Activated naive CD4-positive, alpha-beta T cell treated with anti-CD3 and anti-CD28 coated beads, Interleukin-2, amount 10 ng/mL, durations not matched to agents 7 days and 5 days (primary cell): ENCODE data around the gene IMMP2L.

Experiments
- CTCF ChIA-PET: fragments of 350-600 bp; sonication (Branson Sonifier 250); formaldehyde crosslinking; loops from one replicate; lab custom pipeline; 2021; ENCODE audit warnings: antibody characterized with exemption; lab: Charles Lee
- DNase-seq: peaks from one replicate; pipeline ENCODE4 v3.0.0-alpha.2; 2020
- H3K27ac Mint-ChIP-seq: one replicate; pipeline ENCODE4 v1.8.0; 2021; ENCODE audit warnings: mild to moderate bottlenecking, moderate library complexity, mixed read lengths
- H3K27me3 Mint-ChIP-seq: one replicate; pipeline ENCODE4 v1.8.0; 2021; ENCODE audit warnings: mild to moderate bottlenecking, mixed read lengths
- H3K36me3 Mint-ChIP-seq: one replicate; pipeline ENCODE4 v1.8.0; 2021; ENCODE audit warnings: mixed read lengths
- H3K4me1 Mint-ChIP-seq: one replicate; pipeline ENCODE4 v1.8.0; 2021; ENCODE audit warnings: mixed read lengths
- H3K4me3 Mint-ChIP-seq: one replicate; pipeline ENCODE4 v1.8.0; 2021; ENCODE audit warnings: mild to moderate bottlenecking, moderate library complexity, mixed read lengths
- H3K9me3 Mint-ChIP-seq: one replicate; pipeline ENCODE4 v1.8.0; 2021; ENCODE audit warnings: mixed read lengths

IMMP2L gene

GRCh38 chr7:111229181-111229740 lies 333.0 kb downstream of the IMMP2L start:
- Mint-ChIP-seq H3K27ac (no peak overlapping the region), H3K4me3 (no peak overlapping the region), H3K9me3 (no peaks in the 10 kb centered on the region), H3K4me1 (peaks cover 7% of the 10 kb centered on the region), H3K36me3 (no peaks in the 10 kb centered on the region), H3K27me3 (no peaks in the 10 kb centered on the region)
- no peak for DNase-seq
- CTCF ChIA-PET, result no interaction called here

- Mint-ChIP-seq H3K36me3 (no peaks in the 10 kb centered on the region), H3K27ac (no peak overlapping the region), H3K27me3 (no peaks in the 10 kb centered on the region), H3K4me1 (peaks cover 7% of the 10 kb centered on the region), H3K4me3 (no peak overlapping the region), H3K9me3 (no peaks in the 10 kb centered on the region)
- no peak for DNase-seq
- CTCF ChIA-PET, result no interaction called here
Observed at GRCh38 chr7:111228437-111228836, 333.9 kb downstream of the IMMP2L start.

DNA sequence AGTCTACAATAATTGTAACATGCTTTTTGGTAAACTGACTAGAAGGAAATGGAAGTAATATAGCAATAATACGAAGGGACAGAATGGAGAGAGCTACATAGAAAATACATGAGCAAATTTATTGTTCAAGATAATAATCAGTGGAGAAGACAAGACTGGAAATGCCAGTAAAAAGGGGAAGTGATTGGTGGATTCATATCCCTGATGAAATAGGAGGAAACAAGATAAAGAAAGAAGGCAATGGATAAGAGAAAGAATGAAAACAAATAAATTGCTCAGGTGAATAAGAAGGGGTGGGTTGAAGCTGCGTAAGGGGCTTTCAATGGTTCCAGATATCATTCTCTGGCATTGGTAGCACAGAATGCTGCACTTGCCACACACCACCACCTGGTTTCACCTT lies 335.5 kb downstream of the IMMP2L start:
- no peak overlapping the region for H3K27ac Mint-ChIP-seq
- no peaks in the 10 kb centered on the region for H3K27me3 Mint-ChIP-seq
- no peak for DNase-seq

GRCh38 chr7:111224354-111225231 lies 337.7 kb downstream of the IMMP2L start:
- no peak overlapping the region for H3K4me3 Mint-ChIP-seq
- no peaks in the 10 kb centered on the region for H3K36me3 Mint-ChIP-seq
- H3K9me3 Mint-ChIP-seq, result no peaks in the 10 kb centered on the region
- no peak overlapping the region for H3K27ac Mint-ChIP-seq
- no peaks in the 10 kb centered on the region for H3K4me1 Mint-ChIP-seq
- H3K27me3 Mint-ChIP-seq, result no peaks in the 10 kb centered on the region
- CTCF ChIA-PET, result no interaction called here
- no peak for DNase-seq

More for the DNA sequence above, 335.5 kb downstream of the IMMP2L start:
- Mint-ChIP-seq H3K4me3 (no peak overlapping the region), H3K9me3 (no peaks in the 10 kb centered on the region), H3K36me3 (no peaks in the 10 kb centered on the region), H3K4me1 (no peaks in the 10 kb centered on the region)
- CTCF ChIA-PET, result no interaction called here

GRCh38 chr7:111223802-111224253 lies 338.5 kb downstream of the IMMP2L start:
- no peaks in the 10 kb centered on the region for H3K36me3 Mint-ChIP-seq
- H3K4me3 Mint-ChIP-seq, result no peak overlapping the region
- no peak overlapping the region for H3K27ac Mint-ChIP-seq
- no peak for DNase-seq
- H3K4me1 Mint-ChIP-seq, result no peaks in the 10 kb centered on the region
- no peaks in the 10 kb centered on the region for H3K27me3 Mint-ChIP-seq
- no peaks in the 10 kb centered on the region for H3K9me3 Mint-ChIP-seq
- CTCF ChIA-PET, result no interaction called here

DNA sequence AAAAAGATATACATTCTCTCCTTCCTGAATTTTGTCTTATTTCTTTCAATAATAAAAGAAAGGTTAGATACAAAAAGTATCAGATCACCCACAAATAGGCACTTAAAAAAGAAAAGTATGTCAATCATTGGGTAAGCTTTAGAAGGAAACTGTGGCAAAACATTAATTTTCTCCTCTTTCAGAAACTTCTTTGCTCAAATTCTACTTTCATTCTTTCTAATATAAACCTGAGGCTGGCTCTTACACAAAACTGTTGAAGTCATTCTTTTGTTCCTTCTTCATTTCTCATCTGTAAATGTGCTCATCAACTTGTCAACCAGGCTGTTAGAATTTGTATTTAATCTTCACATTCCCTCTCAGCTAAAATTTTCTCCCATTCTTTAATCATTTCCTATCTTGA lies 346.7 kb downstream of the IMMP2L start:
- CTCF ChIA-PET, result no interaction called here
- no peaks in the 10 kb centered on the region for H3K4me1 Mint-ChIP-seq
- H3K9me3 Mint-ChIP-seq, result no peaks in the 10 kb centered on the region
- no peak overlapping the region for H3K27ac Mint-ChIP-seq
- H3K36me3 Mint-ChIP-seq, result no peaks in the 10 kb centered on the region
- H3K27me3 Mint-ChIP-seq, result no peaks in the 10 kb centered on the region
- DNase-seq, result no peak
- H3K4me3 Mint-ChIP-seq, result no peak overlapping the region

- Mint-ChIP-seq H3K4me1 (no peaks in the 10 kb centered on the region), H3K36me3 (no peaks in the 10 kb centered on the region), H3K27me3 (no peaks in the 10 kb centered on the region), H3K9me3 (no peaks in the 10 kb centered on the region), H3K27ac (no peak overlapping the region), H3K4me3 (no peak overlapping the region)
- no peak for DNase-seq
- CTCF ChIA-PET, result no interaction called here
Observed at GRCh38 chr7:111212857-111213523, 349.3 kb downstream of the IMMP2L start.

- no peak overlapping the region for H3K4me3 Mint-ChIP-seq
- no peaks in the 10 kb centered on the region for H3K9me3 Mint-ChIP-seq
- H3K4me1 Mint-ChIP-seq, result no peaks in the 10 kb centered on the region
- no peak for DNase-seq
- H3K36me3 Mint-ChIP-seq, result no peaks in the 10 kb centered on the region
- no peak overlapping the region for H3K27ac Mint-ChIP-seq
- CTCF ChIA-PET, result no interaction called here
- no peaks in the 10 kb centered on the region for H3K27me3 Mint-ChIP-seq
Observed at GRCh38 chr7:111210996-111211395, 351.3 kb downstream of the IMMP2L start.

- CTCF ChIA-PET, result no interaction called here
- Mint-ChIP-seq H3K9me3 (no peaks in the 10 kb centered on the region), H3K27ac (no peak overlapping the region), H3K27me3 (no peaks in the 10 kb centered on the region), H3K36me3 (no peaks in the 10 kb centered on the region), H3K4me1 (no peaks in the 10 kb centered on the region), H3K4me3 (no peak overlapping the region)
- no peak for DNase-seq
Observed at GRCh38 chr7:111210043-111210442, 352.2 kb downstream of the IMMP2L start.

DNA sequence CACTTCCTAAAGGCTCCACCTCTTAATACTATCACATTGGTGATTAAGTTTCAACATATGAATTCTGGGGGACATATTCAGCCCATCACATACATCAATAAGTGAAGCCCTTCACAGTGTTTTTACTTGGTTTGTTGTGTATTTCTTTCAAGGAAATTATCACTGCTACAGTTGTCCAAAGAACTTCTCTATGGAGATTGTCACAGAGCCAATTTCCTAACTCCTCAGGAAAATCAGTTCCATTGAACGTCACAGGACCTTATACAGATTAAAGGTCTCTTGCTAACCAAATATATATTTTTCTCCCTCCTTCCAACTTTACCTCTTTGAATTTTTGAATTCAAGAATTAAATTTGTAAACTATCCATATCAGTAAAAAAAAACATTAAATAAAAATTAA lies 357.0 kb downstream of the IMMP2L start:
- Mint-ChIP-seq H3K27ac (no peak overlapping the region), H3K4me1 (no peaks in the 10 kb centered on the region), H3K9me3 (no peaks in the 10 kb centered on the region), H3K36me3 (no peaks in the 10 kb centered on the region), H3K4me3 (no peak overlapping the region), H3K27me3 (no peaks in the 10 kb centered on the region)
- CTCF ChIA-PET, result no interaction called here
- DNase-seq, result no peak

GRCh38 chr7:111202321-111202720 lies 360.0 kb downstream of the IMMP2L start:
- no peaks in the 10 kb centered on the region for H3K4me1 Mint-ChIP-seq
- no peak overlapping the region for H3K4me3 Mint-ChIP-seq
- no peaks in the 10 kb centered on the region for H3K9me3 Mint-ChIP-seq
- CTCF ChIA-PET, result no interaction called here
- H3K36me3 Mint-ChIP-seq, result no peaks in the 10 kb centered on the region
- DNase-seq, result no peak
- H3K27ac Mint-ChIP-seq, result no peak overlapping the region
- H3K27me3 Mint-ChIP-seq, result no peaks in the 10 kb centered on the region

GRCh38 chr7:111199643-111200042 lies 362.6 kb downstream of the IMMP2L start:
- no peak overlapping the region for H3K4me3 Mint-ChIP-seq
- DNase-seq, result no peak
- no peak overlapping the region for H3K27ac Mint-ChIP-seq
- CTCF ChIA-PET, result no interaction called here
- H3K36me3 Mint-ChIP-seq, result no peaks in the 10 kb centered on the region
- no peaks in the 10 kb centered on the region for H3K9me3 Mint-ChIP-seq
- no peaks in the 10 kb centered on the region for H3K27me3 Mint-ChIP-seq
- H3K4me1 Mint-ChIP-seq, result no peaks in the 10 kb centered on the region

- Mint-ChIP-seq H3K27me3 (no peaks in the 10 kb centered on the region), H3K27ac (no peak overlapping the region), H3K36me3 (no peaks in the 10 kb centered on the region), H3K9me3 (no peaks in the 10 kb centered on the region), H3K4me3 (no peak overlapping the region), H3K4me1 (no peaks in the 10 kb centered on the region)
- CTCF ChIA-PET, result no interaction called here
- DNase-seq, result no peak
Observed at GRCh38 chr7:111198255-111198654, 364.0 kb downstream of the IMMP2L start.

DNA sequence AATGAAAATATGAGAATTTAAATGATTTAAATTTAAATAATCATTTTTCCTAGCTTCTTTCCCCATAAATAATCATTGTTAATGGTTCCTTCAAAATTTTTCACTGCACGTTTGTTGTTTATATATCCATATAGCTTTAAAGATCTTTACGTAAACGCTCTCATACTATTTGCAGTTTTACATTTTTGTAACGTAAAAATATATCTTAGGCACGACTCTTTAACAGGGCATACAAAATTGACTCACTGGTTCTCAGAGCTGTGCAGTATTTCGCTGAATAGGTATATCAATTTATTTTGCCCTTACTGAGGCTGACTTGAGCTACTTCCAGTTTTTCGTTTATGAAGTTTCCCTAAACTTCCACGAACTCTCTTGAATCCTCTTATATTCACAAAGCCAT lies 365.6 kb downstream of the IMMP2L start:
- no peak overlapping the region for H3K27ac Mint-ChIP-seq
- DNase-seq, result no peak
- no peaks in the 10 kb centered on the region for H3K4me1 Mint-ChIP-seq
- CTCF ChIA-PET, result interaction anchor here (0.7 kb wide), 1 partner anchor 11 kb away, joined by 3 read pairs; no protein-coding TSS in a partner anchor
- H3K27me3 Mint-ChIP-seq, result no peaks in the 10 kb centered on the region
- H3K4me3 Mint-ChIP-seq, result no peak overlapping the region
- no peaks in the 10 kb centered on the region for H3K36me3 Mint-ChIP-seq
- no peaks in the 10 kb centered on the region for H3K9me3 Mint-ChIP-seq
